GM12872 (cell line): ENCODE measurements around the gene ASTL.

Source experiments
- CTCF ChIP-seq: IDR thresholded peaks from 3 replicates; pipeline ENCODE4 v1.5.1; 2011; ENCODE audit warnings: low read depth, mild to moderate bottlenecking, low read length, moderate library complexity; ENCODE audit not compliant: insufficient read depth

The ASTL gene

GRCh38 chr2:96152304-96153161, 14.2 kb upstream of the ASTL start:
- no peak for TF ChIP-seq CTCF

- TF ChIP-seq CTCF = no peak
Observed at GRCh38 chr2:96151595-96152303, 13.4 kb upstream of the ASTL start.

GRCh38 chr2:96150791-96151594, 12.7 kb upstream of the ASTL start:
- TF ChIP-seq CTCF = no peak

GRCh38 chr2:96150007-96150640, 11.8 kb upstream of the ASTL start:
- TF ChIP-seq CTCF = no peak

- TF ChIP-seq CTCF = no peak
Observed at GRCh38 chr2:96148410-96149217, 10.3 kb upstream of the ASTL start.

- TF ChIP-seq CTCF = no peak
Observed at GRCh38 chr2:96147593-96148201, 9.4 kb upstream of the ASTL start.
